ENCODE results near the gene CNTD1.

CNTD1 gene

GRCh38 chr17:42778570-42778969, 20.1 kb upstream of the CNTD1 start:
- H3K9me2 ChIP-seq (replicated peaks; ENCODE audit: low read depth, low read length): no peaks in the 10 kb centered on the region
- no peak overlapping the region for H2AFZ ChIP-seq (ENCODE audit: low read length)
- no peaks in the 10 kb centered on the region for H3F3A ChIP-seq (ENCODE audit: low read depth)
- peaks cover 17% of the 10 kb centered on the region; the same call in 1 of the 2 replicates for H3K36me3 ChIP-seq (ENCODE audit: insufficient read depth, low read length)
- H3K9me3 ChIP-seq (ENCODE audit: insufficient read depth, low read depth, low read length): no peaks in the 10 kb centered on the region
- H4K20me1 ChIP-seq (ENCODE audit: insufficient read depth, low read length, poor library complexity, severe bottlenecking): no peaks in the 10 kb centered on the region
- TF ChIP-seq EZH2phosphoT487 (IDR thresholded peaks at IDR 0.05; ENCODE audit: borderline replicate concordance): no peak
- no peak for TF ChIP-seq CTCF (conservative IDR thresholded peaks at IDR 0.05; ENCODE audit: low read length)
- no peaks in the 10 kb centered on the region for H3K27me3 ChIP-seq (ENCODE audit: insufficient read depth, low read length, poor library complexity, severe bottlenecking)
- H3K4me3 ChIP-seq (ENCODE audit: low read length, poor library complexity, severe bottlenecking): no peak overlapping the region
- peaks cover 11% of the 10 kb centered on the region for H3K4me1 ChIP-seq (ENCODE audit: insufficient read depth, low read length, poor library complexity, severe bottlenecking)
- no peak overlapping the region for H3K4me2 ChIP-seq (ENCODE audit: low read depth, low read length, poor library complexity, severe bottlenecking)
- peaks cover 16% of the 10 kb centered on the region for H3K79me2 ChIP-seq (ENCODE audit: insufficient read depth, low read length)
- no peak overlapping the region for H3K9ac ChIP-seq (ENCODE audit: low read depth, low read length, poor library complexity, severe bottlenecking)

GRCh38 chr17:42779304-42779935, 19.2 kb upstream of the CNTD1 start:
- H3F3A ChIP-seq (ENCODE audit: low read depth): no peaks in the 10 kb centered on the region
- no peaks in the 10 kb centered on the region for H3K9me2 ChIP-seq (replicated peaks; ENCODE audit: low read depth, low read length)
- no peak overlapping the region for H3K4me3 ChIP-seq (ENCODE audit: low read length, poor library complexity, severe bottlenecking)
- no peak overlapping the region for H3K9ac ChIP-seq (ENCODE audit: low read depth, low read length, poor library complexity, severe bottlenecking)
- H3K27me3 ChIP-seq (ENCODE audit: insufficient read depth, low read length, poor library complexity, severe bottlenecking): no peaks in the 10 kb centered on the region
- H3K4me1 ChIP-seq (ENCODE audit: insufficient read depth, low read length, poor library complexity, severe bottlenecking): peaks cover 3% of the 10 kb centered on the region
- H3K36me3 ChIP-seq (ENCODE audit: insufficient read depth, low read length): peaks cover 17% of the 10 kb centered on the region; the same call in 1 of the 2 replicates
- peaks cover 8% of the 10 kb centered on the region for H3K79me2 ChIP-seq (ENCODE audit: insufficient read depth, low read length)
- TF ChIP-seq CTCF (conservative IDR thresholded peaks at IDR 0.05; ENCODE audit: low read length) (no peak), EZH2phosphoT487 (IDR thresholded peaks at IDR 0.05; ENCODE audit: borderline replicate concordance) (no peak)
- no peak overlapping the region for H2AFZ ChIP-seq (ENCODE audit: low read length)
- H3K9me3 ChIP-seq (ENCODE audit: insufficient read depth, low read depth, low read length): no peaks in the 10 kb centered on the region
- no peak overlapping the region for H3K4me2 ChIP-seq (ENCODE audit: low read depth, low read length, poor library complexity, severe bottlenecking)
- H4K20me1 ChIP-seq (ENCODE audit: insufficient read depth, low read length, poor library complexity, severe bottlenecking): no peaks in the 10 kb centered on the region

- no peaks in the 10 kb centered on the region for H3K9me3 ChIP-seq (ENCODE audit: insufficient read depth, low read depth, low read length)
- H3K27me3 ChIP-seq (ENCODE audit: insufficient read depth, low read length, poor library complexity, severe bottlenecking): no peaks in the 10 kb centered on the region
- H3F3A ChIP-seq (ENCODE audit: low read depth): no peaks in the 10 kb centered on the region
- no peak for TF ChIP-seq CTCF (conservative IDR thresholded peaks at IDR 0.05; ENCODE audit: low read length)
- TF ChIP-seq EZH2phosphoT487 (IDR thresholded peaks at IDR 0.05; ENCODE audit: borderline replicate concordance): no peak
- no peak within 1 kb of the TSS for H3K4me2 ChIP-seq (ENCODE audit: low read depth, low read length, poor library complexity, severe bottlenecking)
- no peaks in the 10 kb centered on the region for H3K4me1 ChIP-seq (ENCODE audit: insufficient read depth, low read length, poor library complexity, severe bottlenecking)
- 0 out of 2 replicates have a peak, but pooled peaks cover 2% of the 10 kb centered on the region for H3K79me2 ChIP-seq (ENCODE audit: insufficient read depth, low read length)
- no peak within 1 kb of the TSS for H3K4me3 ChIP-seq (ENCODE audit: low read length, poor library complexity, severe bottlenecking)
- H2AFZ ChIP-seq (ENCODE audit: low read length): no peak within 1 kb of the TSS
- H3K9ac ChIP-seq (ENCODE audit: low read depth, low read length, poor library complexity, severe bottlenecking): no peak within 1 kb of the TSS
- no peaks in the 10 kb centered on the region for H3K9me2 ChIP-seq (replicated peaks; ENCODE audit: low read depth, low read length)
- H3K36me3 ChIP-seq (ENCODE audit: insufficient read depth, low read length): peaks cover 17% of the 10 kb centered on the region; the same call in 1 of the 2 replicates
- no peaks in the 10 kb centered on the region for H4K20me1 ChIP-seq (ENCODE audit: insufficient read depth, low read length, poor library complexity, severe bottlenecking)
These were observed 18.5 kb upstream of the CNTD1 start, which contains the start of gene WNK4 for GRCh38 chr17:42779936-42780850. Gene WNK4, plus strand, starts transcription at chr17:42780610. Its CDS starts 89 bp downstream, at chr17:42780699.

Measured in Loucy (cell line).